ENCODE measurements around the gene RNF223.

GRCh38 chr1:1048765-1049164 lies 25.3 kb downstream of the RNF223 start:
- TF ChIP-seq SP1 (IDR thresholded peaks at IDR 0.05): no peak
- no peak for TF ChIP-seq FOXM1 (IDR thresholded peaks at IDR 0.05; ENCODE audit: borderline replicate concordance)
- no peak for TF ChIP-seq TARDBP (IDR thresholded peaks at IDR 0.05)
- no peak for TF ChIP-seq FOXK2 (IDR thresholded peaks at IDR 0.05)
- TF ChIP-seq SUZ12 (IDR thresholded peaks at IDR 0.05): no peak
- TF ChIP-seq PKNOX1 (IDR thresholded peaks at IDR 0.05): no peak

All from HEK293T (cell line).